Caco-2 (cell line): Measurements from ENCODE around the gene SLC5A6. TPM values are rescaled to one million over a fixed set of nuclear protein-coding genes. Genes with fewer than 3 reads are reported as not detected.

ENCODE experiments used
- BruUV-seq: library from RNA; stranded (reverse); fragments of 400-500 nt; replicated peaks from 2 replicates; lab custom pipeline; 2021; lab: Mats Ljungman, UMichigan
- CTCF ChIA-PET: fragments of 300-600 bp; sonication (Branson Sonifier 250); formaldehyde crosslinking; loops from one replicate; lab custom pipeline; 2022; ENCODE audit warnings: antibody characterized with exemption; lab: Charles Lee
- POLR2A ChIA-PET: fragments of 300-600 bp; sonication (Branson Sonifier 250); formaldehyde crosslinking; loops from one replicate; lab custom pipeline; 2022; ENCODE audit warnings: antibody characterized with exemption; lab: Charles Lee
- DNase-seq, 2 experiments: peaks; one replicate each; pipeline versions ENCODE4 v3.0.0 to v3.0.0-alpha.2; 2020 to 2022
- H3K27me3 ChIP-seq: replicated peaks from 2 replicates; pipeline ENCODE4 v1.6.0; 2011; ENCODE audit warnings: low read length; ENCODE audit not compliant: control insufficient read depth, insufficient read depth
- H3K36me3 ChIP-seq: 2 replicates; pipeline ENCODE4 v1.5.1; 2011; ENCODE audit warnings: low read length; ENCODE audit not compliant: control insufficient read depth, insufficient read depth
- H3K4me1 ChIP-seq: fragments of 250-450 bp; sonication (Bioruptor Pico); 2 replicates; pipeline ENCODE4 v1.5.1; 2020; ENCODE audit warnings: mild to moderate bottlenecking
- H3K4me3 ChIP-seq: 2 replicates; pipeline ENCODE4 v1.5.1; 2011; ENCODE audit warnings: low read depth, mild to moderate bottlenecking, control low read depth, low read length
- H3K9me3 ChIP-seq: fragments of 250-450 bp; sonication (Bioruptor Pico); 2 replicates; pipeline ENCODE4 v1.5.1; 2020; ENCODE audit warnings: mild to moderate bottlenecking, moderate library complexity
- H3K27ac Mint-ChIP-seq: one replicate; pipeline ENCODE4 v1.8.0; 2022; ENCODE audit warnings: mixed read lengths; ENCODE audit not compliant: unreplicated experiment
- H3K27me3 Mint-ChIP-seq: one replicate; pipeline ENCODE4 v1.8.0; 2022; ENCODE audit warnings: mixed read lengths; ENCODE audit not compliant: insufficient read depth, unreplicated experiment
- H3K36me3 Mint-ChIP-seq: one replicate; pipeline ENCODE4 v1.8.0; 2022; ENCODE audit warnings: mild to moderate bottlenecking, mixed read lengths; ENCODE audit not compliant: insufficient read depth, unreplicated experiment
- H3K4me1 Mint-ChIP-seq: one replicate; pipeline ENCODE4 v1.8.0; 2022; ENCODE audit warnings: low read depth, mixed read lengths; ENCODE audit not compliant: unreplicated experiment
- H3K4me3 Mint-ChIP-seq: one replicate; pipeline ENCODE4 v1.8.0; 2022; ENCODE audit warnings: mild to moderate bottlenecking, moderate library complexity, mixed read lengths; ENCODE audit not compliant: unreplicated experiment
- H3K9me3 Mint-ChIP-seq: one replicate; pipeline ENCODE4 v1.8.0; 2022; ENCODE audit warnings: mixed read lengths; ENCODE audit not compliant: unreplicated experiment
- intact Hi-C: fragments of 100-400 bp; cut with micrococcal nuclease; formaldehyde crosslinking; loops from one replicate; pipeline ENCODE4 v1.10.0; 2022; ENCODE audit not compliant: unreplicated experiment
- total RNA-seq: library from RNA; stranded (reverse); gene quantifications from 2 replicates; pipeline ENCODE4 v1.2.3, GENCODE V29; 2022
- TF ChIP-seq, protein P1 (sequence below), 2 experiments: fragments of 200-600 bp in 1 of 2; IDR thresholded peaks; 1 replicate in 1 of 2; 2 replicates in 1 of 2; pipeline versions ENCODE4 v1.5.1 to v1.8.0; 2011 to 2022; ENCODE audit warnings: antibody characterized with exemption in 1 of 2, control low read depth in 1 of 2, inconsistent platforms in 1 of 2, low read depth in 1 of 2, low read length in 1 of 2, mild to moderate bottlenecking in 1 of 2, moderate library complexity in 1 of 2; ENCODE audit not compliant: insufficient read depth in 1 of 2, severe bottlenecking in 1 of 2, unreplicated experiment in 1 of 2

Gene SLC5A6
- total RNA-seq, 1 experiment from 2014 or later = 98.2 TPM

DNA sequence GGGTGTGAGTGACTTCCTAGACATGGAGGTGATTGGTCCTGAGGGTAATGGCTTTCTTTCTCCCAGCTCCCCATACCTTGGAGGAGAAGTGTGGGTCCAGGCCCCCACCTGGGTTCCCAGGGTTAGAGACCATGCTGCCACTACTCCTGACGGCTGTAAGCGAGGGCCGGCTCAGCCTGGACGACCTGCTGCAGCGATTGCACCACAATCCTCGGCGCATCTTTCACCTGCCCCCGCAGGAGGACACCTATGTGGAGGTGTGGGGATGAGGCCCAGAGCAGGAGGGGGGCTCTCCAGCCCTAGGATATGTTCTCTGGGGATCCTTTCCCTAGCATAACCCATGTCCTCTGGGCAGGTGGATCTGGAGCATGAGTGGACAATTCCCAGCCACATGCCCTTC, 26.9 kb upstream of the SLC5A6 start:
- no peak for DNase-seq
- BruUV-seq = no TSS peak
- H3K36me3 ChIP-seq = peaks cover 6% of the 10 kb centered on the region; the same call in 1 of the 2 replicates
- no peaks in the 10 kb centered on the region for H3K9me3 Mint-ChIP-seq
- intact Hi-C loops = no loop called here
- H3K4me1 ChIP-seq = no peaks in the 10 kb centered on the region
- H3K27me3 ChIP-seq = no peaks in the 10 kb centered on the region
- no peak overlapping the region for H3K4me3 Mint-ChIP-seq
- H3K4me1 Mint-ChIP-seq = no peaks in the 10 kb centered on the region
- peaks cover 84% of the 10 kb centered on the region for H3K36me3 Mint-ChIP-seq
- no peak overlapping the region for H3K4me3 ChIP-seq
- H3K27me3 Mint-ChIP-seq = no peaks in the 10 kb centered on the region
- TF ChIP-seq, protein P1, sequence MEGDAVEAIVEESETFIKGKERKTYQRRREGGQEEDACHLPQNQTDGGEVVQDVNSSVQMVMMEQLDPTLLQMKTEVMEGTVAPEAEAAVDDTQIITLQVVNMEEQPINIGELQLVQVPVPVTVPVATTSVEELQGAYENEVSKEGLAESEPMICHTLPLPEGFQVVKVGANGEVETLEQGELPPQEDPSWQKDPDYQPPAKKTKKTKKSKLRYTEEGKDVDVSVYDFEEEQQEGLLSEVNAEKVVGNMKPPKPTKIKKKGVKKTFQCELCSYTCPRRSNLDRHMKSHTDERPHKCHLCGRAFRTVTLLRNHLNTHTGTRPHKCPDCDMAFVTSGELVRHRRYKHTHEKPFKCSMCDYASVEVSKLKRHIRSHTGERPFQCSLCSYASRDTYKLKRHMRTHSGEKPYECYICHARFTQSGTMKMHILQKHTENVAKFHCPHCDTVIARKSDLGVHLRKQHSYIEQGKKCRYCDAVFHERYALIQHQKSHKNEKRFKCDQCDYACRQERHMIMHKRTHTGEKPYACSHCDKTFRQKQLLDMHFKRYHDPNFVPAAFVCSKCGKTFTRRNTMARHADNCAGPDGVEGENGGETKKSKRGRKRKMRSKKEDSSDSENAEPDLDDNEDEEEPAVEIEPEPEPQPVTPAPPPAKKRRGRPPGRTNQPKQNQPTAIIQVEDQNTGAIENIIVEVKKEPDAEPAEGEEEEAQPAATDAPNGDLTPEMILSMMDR (IDR thresholded peaks at IDR 0.05; ENCODE audit: insufficient read depth in 1 of 2, low read depth in 1 of 2, low read length in 1 of 2, severe bottlenecking in 1 of 2, unreplicated experiment in 1 of 2) = no peak
- no peaks in the 10 kb centered on the region for H3K9me3 ChIP-seq
- ChIA-PET CTCF (no interaction called here), POLR2A (no interaction called here)
- H3K27ac Mint-ChIP-seq = no peak overlapping the region

DNA sequence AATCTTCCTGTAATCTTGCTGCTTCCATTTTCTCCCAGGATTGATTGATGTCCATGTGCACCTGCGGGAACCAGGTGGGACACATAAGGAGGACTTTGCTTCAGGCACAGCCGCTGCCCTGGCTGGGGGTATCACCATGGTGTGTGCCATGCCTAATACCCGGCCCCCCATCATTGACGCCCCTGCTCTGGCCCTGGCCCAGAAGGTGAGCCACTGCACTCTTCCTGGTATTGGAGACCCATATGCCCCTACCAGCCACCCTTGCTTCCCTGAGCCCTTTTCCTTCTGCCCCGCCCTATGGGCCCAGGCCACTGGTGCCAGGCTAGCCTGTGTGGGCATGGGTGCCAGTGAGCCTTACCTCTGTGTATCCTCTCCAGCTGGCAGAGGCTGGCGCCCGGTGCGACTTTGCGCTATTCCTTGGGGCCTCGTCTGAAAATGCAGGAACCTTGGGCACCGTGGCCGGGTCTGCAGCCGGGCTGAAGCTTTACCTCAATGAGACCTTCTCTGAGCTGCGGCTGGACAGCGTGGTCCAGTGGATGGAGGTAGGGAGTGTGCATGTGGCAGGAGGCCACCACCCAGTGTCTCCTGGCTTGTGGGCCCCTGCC, 25.4 kb upstream of the SLC5A6 start:
- no peaks in the 10 kb centered on the region for H3K9me3 ChIP-seq
- H3K36me3 Mint-ChIP-seq = peaks cover 86% of the 10 kb centered on the region
- H3K4me3 Mint-ChIP-seq = no peak overlapping the region
- intact Hi-C loops = no loop called here
- H3K27me3 Mint-ChIP-seq = no peaks in the 10 kb centered on the region
- CTCF ChIA-PET = no interaction called here
- H3K27ac Mint-ChIP-seq = no peak overlapping the region
- H3K9me3 Mint-ChIP-seq = no peaks in the 10 kb centered on the region
- H3K36me3 ChIP-seq = peaks cover 12% of the 10 kb centered on the region
- no TSS peak for BruUV-seq
- H3K4me1 Mint-ChIP-seq = no peaks in the 10 kb centered on the region
- H3K4me1 ChIP-seq = no peaks in the 10 kb centered on the region
- no peak overlapping the region for H3K4me3 ChIP-seq
- peak in 1 of 2 experiments; percentile 29 for DNase-seq
- no peaks in the 10 kb centered on the region for H3K27me3 ChIP-seq
- TF ChIP-seq, protein P1 (IDR thresholded peaks at IDR 0.05; ENCODE audit: insufficient read depth in 1 of 2, low read depth in 1 of 2, low read length in 1 of 2, severe bottlenecking in 1 of 2, unreplicated experiment in 1 of 2) = no peak
- POLR2A ChIA-PET = no interaction called here

DNA sequence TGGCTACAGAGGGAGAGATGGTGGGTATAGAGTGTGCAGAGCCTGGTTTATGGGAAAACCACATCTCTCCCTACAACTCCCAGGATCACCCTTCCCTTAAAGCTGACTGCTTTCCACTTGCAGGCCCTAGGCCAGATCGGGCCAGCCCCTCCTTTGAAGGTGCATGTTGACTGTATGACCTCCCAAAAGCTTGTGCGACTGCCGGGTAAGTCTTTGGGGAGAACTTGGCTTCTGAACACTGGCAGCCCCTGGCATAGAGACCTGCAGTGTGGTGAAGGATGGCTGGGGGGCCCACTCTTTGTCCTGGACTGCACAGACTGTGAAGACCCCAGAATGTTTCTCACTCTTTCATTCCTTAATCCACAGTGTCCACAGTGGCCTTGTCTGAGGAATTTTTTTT, 24.6 kb upstream of the SLC5A6 start:
- TF ChIP-seq, protein P1 (IDR thresholded peaks at IDR 0.05; ENCODE audit: insufficient read depth in 1 of 2, low read depth in 1 of 2, low read length in 1 of 2, severe bottlenecking in 1 of 2, unreplicated experiment in 1 of 2) = no peak
- Histone ChIP-seq H3K9me3 (no peaks in the 10 kb centered on the region), H3K4me3 (no peak overlapping the region), H3K36me3 (peaks cover 18% of the 10 kb centered on the region), H3K4me1 (no peaks in the 10 kb centered on the region), H3K27me3 (no peaks in the 10 kb centered on the region)
- Mint-ChIP-seq H3K27me3 (no peaks in the 10 kb centered on the region), H3K4me1 (no peaks in the 10 kb centered on the region), H3K27ac (no peak overlapping the region), H3K4me3 (no peak overlapping the region), H3K9me3 (no peaks in the 10 kb centered on the region), H3K36me3 (peaks cover 86% of the 10 kb centered on the region)
- intact Hi-C loops = no loop called here
- ChIA-PET CTCF (no interaction called here), POLR2A (no interaction called here)
- DNase-seq = peak in 1 of 2 experiments; percentile 22
- BruUV-seq = no TSS peak
